Common myeloid progenitor, CD34-positive (primary cell): ENCODE data around the gene TAGAP.

Source experiments
- CTCF ChIA-PET: fragments of 350-600 bp; sonication (Branson Sonifier 250); formaldehyde crosslinking; loops from one replicate; lab custom pipeline; 2021; ENCODE audit warnings: antibody characterized with exemption; lab: Charles Lee
- POLR2A ChIA-PET: fragments of 350-600 bp; sonication (Branson Sonifier 250); formaldehyde crosslinking; loops from one replicate; lab custom pipeline; 2021; ENCODE audit warnings: antibody characterized with exemption; lab: Charles Lee
- DNase-seq, 3 donors: peaks; one replicate each; pipeline versions ENCODE4 v3.0.0 to v3.0.0-alpha.2; 2013
- H3K27ac ChIP-seq, 2 experiments: 1 replicate in 1 of 2; 2 replicates in 1 of 2; pipeline ENCODE4 v1.7.0; 2013; ENCODE audit warnings: inconsistent platforms in 2 of 2, low read length in 2 of 2, mild to moderate bottlenecking in 2 of 2, low read depth in 1 of 2, moderate library complexity in 1 of 2; ENCODE audit not compliant: severe bottlenecking in 2 of 2, insufficient read depth in 1 of 2, poor library complexity in 1 of 2
- H3K27me3 ChIP-seq, 5 experiments: replicated peaks in 2 of 5; 1 replicate in 3 of 5; 2 replicates in 2 of 5; pipeline versions ENCODE4 v1.6.1 to v1.7.0; 2013; ENCODE audit warnings: low read length in 4 of 5, mild to moderate bottlenecking in 2 of 5, moderate library complexity in 2 of 5, inconsistent platforms in 1 of 5; ENCODE audit not compliant: insufficient read depth in 5 of 5, control insufficient read depth in 4 of 5
- H3K36me3 ChIP-seq, 4 experiments: 1 replicate in 2 of 4; 2 replicates in 2 of 4; pipeline versions ENCODE4 v1.6.1 to v1.7.0; 2013; ENCODE audit warnings: low read length in 3 of 4, control low read depth in 1 of 4, mild to moderate bottlenecking in 1 of 4; ENCODE audit not compliant: control insufficient read depth in 4 of 4, insufficient read depth in 4 of 4
- H3K4me1 ChIP-seq, 4 experiments: 1 replicate in 3 of 4; 2 replicates in 1 of 4; pipeline versions ENCODE4 v1.6.1 to v1.7.1; 2013; ENCODE audit warnings: low read length in 3 of 4, mild to moderate bottlenecking in 3 of 4, control low read depth in 1 of 4, inconsistent platforms in 1 of 4, moderate library complexity in 1 of 4; ENCODE audit not compliant: control insufficient read depth in 4 of 4, insufficient read depth in 4 of 4; ENCODE audit errors: control extremely low read depth in 1 of 4
- H3K4me3 ChIP-seq, 7 experiments: 1 replicate in 4 of 7; 2 replicates in 3 of 7; pipeline versions ENCODE4 v1.5.1 to v1.7.0; 2013; ENCODE audit warnings: mild to moderate bottlenecking in 7 of 7, low read length in 6 of 7, moderate library complexity in 6 of 7, inconsistent platforms in 2 of 7, low read depth in 2 of 7, control low read depth in 1 of 7; ENCODE audit not compliant: insufficient read depth in 4 of 7, control insufficient read depth in 1 of 7; ENCODE audit errors: extremely low read depth in 1 of 7
- H3K9me3 ChIP-seq, 5 experiments: 1 replicate in 4 of 5; 2 replicates in 1 of 5; pipeline versions ENCODE4 v1.6.1 to v1.7.1; 2013; ENCODE audit warnings: low read length in 4 of 5, mild to moderate bottlenecking in 2 of 5, inconsistent platforms in 1 of 5, low read depth in 1 of 5, moderate library complexity in 1 of 5; ENCODE audit not compliant: control insufficient read depth in 4 of 5, insufficient read depth in 2 of 5; ENCODE audit errors: control extremely low read depth in 1 of 5
- WGBS: methylation state at CpG from one replicate; pipeline ENCODE4 v1.1.5; 2013; ENCODE audit not compliant: insufficient coverage; 5-methylcytosine and 5-hydroxymethylcytosine counted together

TAGAP gene

GRCh38 chr6:159052720-159053119 is 7.9 kb upstream of the TAGAP start:
- peak in 2 of 3 donors; percentile 62 to 72 for DNase-seq
- Histone ChIP-seq H3K36me3 (no peaks in the 10 kb centered on the region), H3K27ac (no peak overlapping the region), H3K27me3 (no peaks in the 10 kb centered on the region), H3K9me3 (no peaks in the 10 kb centered on the region), H3K4me1 (peaks cover 36 to 59% (median 55%) of the 10 kb centered on the region in 4 experiments), H3K4me3 (no peak overlapping the region)
- 73% methylated on average over 3 of the region's 3 CpGs for WGBS
- CTCF ChIA-PET: interaction anchor here (0.6 to 9.2 kb wide), 11 partner anchors 8 to 82 kb away, joined by 3 to 92 read pairs (median 6); partner anchors contain the start of gene TAGAP
- POLR2A ChIA-PET: interaction anchor here (1.1 kb wide), 1 partner anchor 10 kb away, joined by 3 read pairs; no protein-coding TSS in a partner anchor

- Histone ChIP-seq H3K27ac (no peak overlapping the region), H3K4me1 (peaks cover 25 to 31% (median 27%) of the 10 kb centered on the region in 4 experiments), H3K4me3 (no peak overlapping the region), H3K27me3 (no peaks in the 10 kb centered on the region), H3K9me3 (no peaks in the 10 kb centered on the region), H3K36me3 (peaks cover 0 to 3% (median 1%) of the 10 kb centered on the region in 4 experiments)
- DNase-seq: no peak
- ChIA-PET CTCF (interaction anchor here (0.7 to 9.2 kb wide), 6 partner anchors 9 to 87 kb away, joined by 3 to 92 read pairs (median 4); no protein-coding TSS in a partner anchor), POLR2A (no interaction called here)
- WGBS: 96% methylated on average over 8 of the region's 10 CpGs
These were observed 3.3 kb upstream of the TAGAP start for GRCh38 chr6:159047891-159048685.

GRCh38 chr6:159045801-159046200 is 1.0 kb upstream of the TAGAP start:
- peak; percentile 65 to 82 (median 81) for DNase-seq
- POLR2A ChIA-PET: no interaction called here
- no peaks in the 10 kb centered on the region for H3K27me3 ChIP-seq
- CTCF ChIA-PET: interaction anchor here (0.6 to 11.1 kb wide), 6 partner anchors 17 to 79 kb away, joined by 4 to 126 read pairs (median 12); no protein-coding TSS in a partner anchor
- peaks cover 6 to 23% (median 18%) of the 10 kb centered on the region in 4 experiments for H3K36me3 ChIP-seq
- no peak overlapping the region for H3K4me3 ChIP-seq
- no peak overlapping the region for H3K27ac ChIP-seq
- H3K4me1 ChIP-seq: peaks cover 33 to 44% (median 38%) of the 10 kb centered on the region in 4 experiments
- H3K9me3 ChIP-seq: no peaks in the 10 kb centered on the region
- WGBS: 60% methylated on average over 1 of the region's 7 CpGs

- ChIA-PET POLR2A (interaction anchor here (1.3 kb wide), 1 partner anchor 61 kb away, joined by 8 read pairs; no protein-coding TSS in a partner anchor), CTCF (interaction anchor here (0.8 to 11.1 kb wide), 22 partner anchors 8 to 90 kb away, joined by 3 to 126 read pairs (median 5); no protein-coding TSS in a partner anchor)
- Histone ChIP-seq H3K9me3 (no peaks in the 10 kb centered on the region), H3K27ac (peak overlapping the region; percentile 98 to 99), H3K27me3 (no peaks in the 10 kb centered on the region), H3K36me3 (peaks cover 9 to 33% (median 27%) of the 10 kb centered on the region in 4 experiments), H3K4me3 (peak overlapping the region in 6 of 7 experiments; percentile 81 to 99 (median 96)), H3K4me1 (peaks cover 49 to 57% (median 55%) of the 10 kb centered on the region in 4 experiments)
- 5% methylated on average over 4 of the region's 7 CpGs for WGBS
- DNase-seq: no peak
These were observed 844 bp downstream of the TAGAP start for GRCh38 chr6:159043947-159044346.

GRCh38 chr6:159043251-159043650 is 1.5 kb downstream of the TAGAP start:
- peak overlapping the region in 6 of 7 experiments; percentile 81 to 99 (median 96) for H3K4me3 ChIP-seq
- POLR2A ChIA-PET: interaction anchor here (1.3 kb wide), 2 partner anchors 61 to 64 kb away, joined by 5 to 6 read pairs; no protein-coding TSS in a partner anchor
- H3K27ac ChIP-seq: peak overlapping the region; percentile 98 to 99

GRCh38 chr6:159042826-159043181 is 2.0 kb downstream of the TAGAP start:
- Histone ChIP-seq H3K27ac (peak overlapping the region; percentile 98 to 99), H3K36me3 (peaks cover 9 to 41% (median 35%) of the 10 kb centered on the region in 4 experiments), H3K27me3 (no peaks in the 10 kb centered on the region), H3K4me3 (peak overlapping the region in 6 of 7 experiments; percentile 81 to 99 (median 96)), H3K4me1 (peaks cover 61 to 69% (median 65%) of the 10 kb centered on the region in 4 experiments), H3K9me3 (no peaks in the 10 kb centered on the region)
- DNase-seq: no peak
- ChIA-PET CTCF (interaction anchor here (0.6 to 11.1 kb wide), 9 partner anchors 13 to 91 kb away, joined by 3 to 126 read pairs (median 4); partner anchors contain the start of gene RSPH3), POLR2A (interaction anchor here (1.3 kb wide), 2 partner anchors 61 to 64 kb away, joined by 5 to 6 read pairs; no protein-coding TSS in a partner anchor)
- 69% methylated on average over 1 of the region's 5 CpGs for WGBS

More at GRCh38 chr6:159043251-159043650, 1.5 kb downstream of the TAGAP start:
- Histone ChIP-seq H3K36me3 (peaks cover 9 to 37% (median 31%) of the 10 kb centered on the region in 4 experiments), H3K9me3 (no peaks in the 10 kb centered on the region), H3K4me1 (peaks cover 56 to 64% (median 61%) of the 10 kb centered on the region in 4 experiments), H3K27me3 (no peaks in the 10 kb centered on the region)
- CTCF ChIA-PET: interaction anchor here (0.6 to 11.1 kb wide), 21 partner anchors 11 to 91 kb away, joined by 3 to 126 read pairs (median 5); partner anchors contain the start of gene RSPH3
- peak in 1 of 3 donors; percentile 21 for DNase-seq
- 0% methylated on average over 2 of the region's 6 CpGs for WGBS
